ENCODE results near the gene FBXO11.

GRCh38 chr2:47900857-47901256, 5.4 kb downstream of the FBXO11 start:
- TF ChIP-seq RAD21 (IDR thresholded peaks at IDR 0.05; ENCODE audit: low read depth) (no peak), REST (IDR thresholded peaks at IDR 0.05; ENCODE audit: low read depth) (no peak), EP300 (IDR thresholded peaks at IDR 0.05; ENCODE audit: borderline replicate concordance) (no peak), TAF1 (IDR thresholded peaks at IDR 0.05; ENCODE audit: low read depth) (no peak), CEBPB (IDR thresholded peaks at IDR 0.05) (no peak), CREB1 (IDR thresholded peaks at IDR 0.05; ENCODE audit: low read depth) (no peak), USF1 (IDR thresholded peaks at IDR 0.05) (no peak), TCF12 (IDR thresholded peaks at IDR 0.05; ENCODE audit: low read depth) (no peak), EGR1 (IDR thresholded peaks at IDR 0.05) (no peak), MAX (IDR thresholded peaks at IDR 0.05) (no peak), ZBTB7A (IDR thresholded peaks at IDR 0.05; ENCODE audit: low read depth) (no peak), YY1 (IDR thresholded peaks at IDR 0.05; ENCODE audit: low read depth) (no peak)

Data from Ishikawa (cell line).